Measurements from ENCODE around the gene L2HGDH.
A peak's percentile ranks its signal among the peaks of the same experiment; 100 is the strongest.

The L2HGDH gene

DNA sequence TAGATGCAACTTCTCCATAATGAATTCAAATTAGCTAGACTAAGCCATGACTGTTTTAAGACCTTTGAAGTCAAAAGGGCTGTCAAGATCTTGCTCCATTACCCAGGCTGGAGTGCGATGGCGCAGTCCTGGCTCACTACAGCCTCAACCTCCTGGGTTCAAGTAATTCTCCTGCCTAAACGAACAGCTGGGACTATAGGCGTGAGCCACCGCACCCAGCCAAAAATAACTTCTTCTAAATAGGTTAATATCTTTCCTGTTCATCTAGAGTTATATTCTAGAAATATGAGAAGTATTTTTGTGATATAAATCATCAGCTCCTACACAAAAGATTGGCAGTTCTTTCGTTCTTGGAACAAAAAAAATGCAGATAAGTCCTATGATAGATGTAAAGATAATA lies 41.1 kb downstream of the L2HGDH start:
- H3K27ac Mint-ChIP-seq, result no peak overlapping the region
- DNase-seq (ENCODE audit: low spot score in 2 of 2) (no peak), ATAC-seq (no peak)
- no peaks in the 10 kb centered on the region for H3K36me3 Mint-ChIP-seq
- H3K4me3 Mint-ChIP-seq, result no peak overlapping the region
- no peaks in the 10 kb centered on the region for H3K4me1 Mint-ChIP-seq
- H3K9me3 Mint-ChIP-seq, result no peaks in the 10 kb centered on the region

DNA sequence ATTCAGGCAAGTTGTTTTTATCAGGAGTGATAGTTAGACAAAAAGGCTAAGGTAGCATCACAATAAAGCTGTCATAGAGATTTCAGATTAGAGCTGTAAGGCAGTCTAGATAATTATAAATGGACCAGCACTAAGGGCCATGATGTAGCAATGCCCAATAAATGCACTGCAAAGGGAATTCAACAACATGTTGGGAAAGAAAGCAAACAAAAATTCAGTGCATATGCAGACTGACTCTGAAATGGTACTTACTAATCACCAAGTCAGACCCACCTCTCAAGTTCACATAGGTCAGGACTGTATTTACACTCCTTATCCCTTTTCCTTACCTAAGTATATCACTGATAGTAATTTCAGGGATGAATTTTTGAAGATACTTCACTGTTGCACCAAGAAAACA lies 47.0 kb downstream of the L2HGDH start:
- peaks cover 14% of the 10 kb centered on the region for H3K36me3 Mint-ChIP-seq
- no peaks in the 10 kb centered on the region for H3K9me3 Mint-ChIP-seq
- DNase-seq (ENCODE audit: low spot score in 2 of 2) (no peak), ATAC-seq (no peak)
- H3K27ac Mint-ChIP-seq, result no peak overlapping the region
- no peak overlapping the region for H3K4me3 Mint-ChIP-seq
- H3K4me1 Mint-ChIP-seq, result no peaks in the 10 kb centered on the region

DNA sequence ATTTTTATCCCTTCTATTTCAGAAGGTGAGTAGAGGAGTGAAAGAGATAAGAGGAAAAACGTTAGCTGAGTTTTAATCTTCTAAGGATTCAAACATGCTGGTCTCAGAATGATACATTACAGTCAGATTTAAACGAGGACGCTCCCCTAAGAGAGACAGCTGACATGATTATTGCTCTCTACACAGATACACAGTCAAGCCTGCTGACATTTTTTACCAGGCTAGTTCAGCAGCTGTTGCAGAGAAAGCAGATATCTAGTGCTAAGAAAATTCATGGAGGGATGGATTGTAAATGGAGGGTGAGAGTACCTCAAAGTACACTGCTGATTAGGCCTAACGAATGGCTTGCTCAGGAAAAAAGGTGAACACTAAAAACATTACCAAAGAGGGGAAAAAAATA lies 48.7 kb downstream of the L2HGDH start:
- DNase-seq (ENCODE audit: low spot score in 2 of 2) (no peak), ATAC-seq (no peak)
- Mint-ChIP-seq H3K36me3 (peaks cover 14% of the 10 kb centered on the region), H3K4me3 (no peak overlapping the region), H3K4me1 (no peaks in the 10 kb centered on the region), H3K9me3 (no peaks in the 10 kb centered on the region), H3K27ac (no peak overlapping the region)

DNA sequence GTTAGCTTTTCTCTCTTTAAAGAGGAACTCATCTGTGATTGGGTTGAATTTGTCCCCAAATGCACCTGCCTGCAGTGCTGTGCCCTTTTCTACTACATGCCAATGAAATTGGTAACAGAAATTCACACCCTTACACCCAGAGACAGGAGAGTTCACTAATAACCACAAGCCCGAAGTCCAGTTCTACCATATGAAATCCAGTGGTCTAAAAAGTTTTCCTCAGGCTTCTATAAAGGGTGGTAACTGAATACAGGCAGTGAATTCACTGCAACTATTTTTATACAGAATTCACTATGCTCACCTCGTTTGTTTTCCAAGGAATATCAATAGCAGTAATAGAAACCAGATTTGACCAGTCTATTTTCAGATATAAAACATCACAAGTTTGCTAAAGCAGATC lies 49.2 kb downstream of the L2HGDH start:
- Mint-ChIP-seq H3K4me3 (no peak overlapping the region), H3K9me3 (no peaks in the 10 kb centered on the region), H3K36me3 (peaks cover 14% of the 10 kb centered on the region), H3K4me1 (no peaks in the 10 kb centered on the region), H3K27ac (no peak overlapping the region)
- ATAC-seq, result no peak
- no peak for DNase-seq (ENCODE audit: low spot score in 2 of 2)

DNA sequence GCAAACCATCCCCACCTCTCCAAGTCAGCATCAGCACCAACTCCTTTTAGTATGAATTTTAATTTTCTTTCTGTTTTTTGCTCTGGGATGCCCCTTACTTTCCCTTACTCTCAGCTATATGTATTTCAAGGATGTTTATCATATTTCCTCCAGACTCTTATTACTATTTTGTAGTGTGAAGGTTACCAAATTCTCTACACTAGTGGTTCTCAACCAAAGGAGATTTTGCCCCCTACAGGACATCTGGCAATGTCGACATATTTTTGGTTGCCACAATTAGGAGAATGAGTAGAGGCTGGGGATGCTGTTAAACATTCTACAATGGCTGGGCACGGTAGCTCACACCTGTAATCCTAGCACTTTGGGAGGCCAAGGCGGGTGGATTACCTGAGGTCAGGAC lies 51.5 kb downstream of the L2HGDH start:
- H3K27ac Mint-ChIP-seq, result no peak overlapping the region
- H3K4me1 Mint-ChIP-seq, result no peaks in the 10 kb centered on the region
- no peaks in the 10 kb centered on the region for H3K9me3 Mint-ChIP-seq
- no peak for DNase-seq (ENCODE audit: low spot score in 2 of 2)
- H3K36me3 Mint-ChIP-seq, result peaks cover 14% of the 10 kb centered on the region
- no peak overlapping the region for H3K4me3 Mint-ChIP-seq
- peak; percentile 69 for ATAC-seq

DNA sequence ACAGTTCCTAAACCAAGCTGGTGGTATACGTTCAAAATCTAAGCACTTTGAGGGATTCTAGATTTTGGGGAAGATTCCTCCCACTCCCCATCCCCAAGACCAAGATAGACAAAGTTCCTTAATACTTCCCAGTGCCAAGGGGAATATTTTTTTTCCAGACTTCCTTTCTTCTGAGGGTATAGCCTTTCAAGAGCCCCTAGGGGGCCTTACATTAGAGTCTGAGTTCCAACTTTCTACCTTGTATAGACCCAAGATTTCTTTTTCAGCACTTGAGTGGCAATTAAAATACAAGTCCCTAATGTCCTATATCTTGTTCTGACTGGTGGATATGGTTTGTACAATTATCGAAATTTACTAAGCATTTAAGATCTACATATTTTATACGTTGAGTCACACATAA lies 52.0 kb downstream of the L2HGDH start:
- H3K4me1 Mint-ChIP-seq, result no peaks in the 10 kb centered on the region
- ATAC-seq (no peak), DNase-seq (ENCODE audit: low spot score in 2 of 2) (no peak)
- H3K4me3 Mint-ChIP-seq, result no peak overlapping the region
- H3K36me3 Mint-ChIP-seq, result peaks cover 14% of the 10 kb centered on the region
- H3K9me3 Mint-ChIP-seq, result no peaks in the 10 kb centered on the region
- no peak overlapping the region for H3K27ac Mint-ChIP-seq

DNA sequence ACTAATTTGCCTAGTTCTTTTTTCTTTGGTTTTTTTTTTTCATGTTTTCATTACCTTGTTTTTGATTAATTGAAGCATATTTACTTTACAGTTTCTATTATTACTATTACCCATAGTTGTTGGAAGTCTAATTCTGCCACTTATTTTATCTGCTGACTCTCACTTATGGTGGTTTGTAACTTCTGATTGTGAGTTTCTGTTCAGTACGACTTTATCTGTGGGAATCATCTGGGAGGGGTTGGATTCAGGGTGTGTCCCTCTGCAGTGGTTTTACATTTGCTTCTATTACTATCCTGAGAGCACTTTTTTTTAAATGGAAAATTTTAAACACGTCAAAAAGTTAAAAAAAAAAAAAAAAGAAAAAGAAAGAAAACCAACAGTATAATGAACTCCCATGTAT lies 54.3 kb downstream of the L2HGDH start:
- DNase-seq (ENCODE audit: low spot score in 2 of 2) (no peak), ATAC-seq (no peak)
- H3K9me3 Mint-ChIP-seq, result no peaks in the 10 kb centered on the region

DNA sequence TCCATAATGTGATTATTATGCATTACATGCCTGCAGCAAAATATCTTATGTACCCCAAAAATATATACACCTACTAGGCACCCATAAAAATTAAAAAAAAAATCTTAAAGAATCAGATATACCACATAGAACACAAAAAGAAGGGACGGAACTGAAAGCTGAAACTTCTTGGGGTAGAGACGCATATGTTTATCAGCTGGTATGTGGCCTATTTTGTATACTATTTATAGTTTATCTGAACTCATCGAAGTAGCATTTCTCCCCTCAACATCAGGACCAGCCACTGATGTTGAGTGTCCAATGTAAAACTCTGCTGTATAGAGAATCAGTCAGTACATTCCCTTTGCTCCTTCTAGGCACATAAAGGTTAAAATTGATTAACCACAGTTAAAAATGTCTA lies 57.8 kb downstream of the L2HGDH start:
- Mint-ChIP-seq H3K27ac (no peak overlapping the region), H3K36me3 (no peaks in the 10 kb centered on the region), H3K4me1 (no peaks in the 10 kb centered on the region), H3K9me3 (no peaks in the 10 kb centered on the region), H3K4me3 (no peak overlapping the region)
- ATAC-seq, result no peak
- no peak for DNase-seq (ENCODE audit: low spot score in 2 of 2)

More for the DNA sequence above, 54.3 kb downstream of the L2HGDH start:
- Mint-ChIP-seq H3K27ac (no peak overlapping the region), H3K4me3 (no peak overlapping the region), H3K36me3 (peaks cover 5% of the 10 kb centered on the region), H3K4me1 (no peaks in the 10 kb centered on the region)

DNA sequence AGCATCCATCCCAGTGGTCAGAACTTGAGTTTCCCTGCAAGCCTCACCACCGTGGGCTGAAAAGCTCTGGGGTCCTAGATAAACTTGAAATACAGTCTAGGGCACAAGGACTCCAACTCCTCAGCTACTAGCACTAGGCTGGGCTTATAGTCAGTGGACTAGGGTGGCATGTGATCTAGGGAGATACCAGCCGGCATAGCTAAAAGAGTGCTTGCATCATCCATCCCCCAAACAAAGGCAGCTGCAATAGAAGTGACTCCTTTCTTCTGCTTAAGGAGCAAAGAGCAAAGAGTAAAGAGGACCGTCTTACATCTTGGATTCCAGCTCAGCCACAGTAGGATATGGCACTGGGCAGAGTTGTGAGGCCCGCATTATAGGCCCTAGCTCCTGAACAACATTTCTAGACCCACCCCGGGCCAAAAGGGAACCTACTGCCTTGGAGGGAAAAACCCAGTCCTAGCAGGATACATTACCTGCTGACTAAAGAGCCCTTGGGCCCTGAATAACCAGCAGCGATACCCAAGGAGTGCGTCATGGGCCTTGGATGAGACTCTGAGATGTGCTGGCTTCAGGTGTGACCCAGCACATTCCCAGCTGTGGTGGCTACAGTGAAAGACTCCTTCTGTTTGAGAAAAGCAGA lies 62.8 kb downstream of the L2HGDH start:
- no peaks in the 10 kb centered on the region for H3K36me3 Mint-ChIP-seq
- ATAC-seq (no peak), DNase-seq (ENCODE audit: low spot score in 2 of 2) (no peak)
- H3K4me1 Mint-ChIP-seq, result no peaks in the 10 kb centered on the region
- no peak overlapping the region for H3K4me3 Mint-ChIP-seq
- H3K9me3 Mint-ChIP-seq, result no peaks in the 10 kb centered on the region
- H3K27ac Mint-ChIP-seq, result no peak overlapping the region

DNA sequence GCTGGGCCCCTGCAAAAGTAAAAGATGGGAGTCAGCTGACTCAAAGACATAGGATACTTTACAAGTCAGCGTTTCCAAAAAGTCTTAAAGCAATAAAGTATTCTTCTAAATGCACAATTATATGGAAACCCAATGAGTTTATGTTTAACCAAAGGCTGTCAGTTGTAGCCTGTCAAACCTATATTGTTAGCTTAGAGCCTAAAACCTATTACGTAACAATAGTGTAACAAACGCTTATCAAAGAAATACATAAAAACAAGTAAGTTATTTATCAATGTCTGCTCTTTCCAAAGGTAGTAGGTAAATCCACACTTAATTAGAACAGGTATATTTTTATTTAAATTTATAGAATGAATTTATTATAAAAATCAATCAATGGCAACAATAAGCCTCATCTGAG lies 64.8 kb downstream of the L2HGDH start:
- DNase-seq (ENCODE audit: low spot score in 2 of 2) (no peak), ATAC-seq (no peak)
- no peak overlapping the region for H3K4me3 Mint-ChIP-seq
- no peak overlapping the region for H3K27ac Mint-ChIP-seq
- no peaks in the 10 kb centered on the region for H3K4me1 Mint-ChIP-seq
- no peaks in the 10 kb centered on the region for H3K9me3 Mint-ChIP-seq
- no peaks in the 10 kb centered on the region for H3K36me3 Mint-ChIP-seq

DNA sequence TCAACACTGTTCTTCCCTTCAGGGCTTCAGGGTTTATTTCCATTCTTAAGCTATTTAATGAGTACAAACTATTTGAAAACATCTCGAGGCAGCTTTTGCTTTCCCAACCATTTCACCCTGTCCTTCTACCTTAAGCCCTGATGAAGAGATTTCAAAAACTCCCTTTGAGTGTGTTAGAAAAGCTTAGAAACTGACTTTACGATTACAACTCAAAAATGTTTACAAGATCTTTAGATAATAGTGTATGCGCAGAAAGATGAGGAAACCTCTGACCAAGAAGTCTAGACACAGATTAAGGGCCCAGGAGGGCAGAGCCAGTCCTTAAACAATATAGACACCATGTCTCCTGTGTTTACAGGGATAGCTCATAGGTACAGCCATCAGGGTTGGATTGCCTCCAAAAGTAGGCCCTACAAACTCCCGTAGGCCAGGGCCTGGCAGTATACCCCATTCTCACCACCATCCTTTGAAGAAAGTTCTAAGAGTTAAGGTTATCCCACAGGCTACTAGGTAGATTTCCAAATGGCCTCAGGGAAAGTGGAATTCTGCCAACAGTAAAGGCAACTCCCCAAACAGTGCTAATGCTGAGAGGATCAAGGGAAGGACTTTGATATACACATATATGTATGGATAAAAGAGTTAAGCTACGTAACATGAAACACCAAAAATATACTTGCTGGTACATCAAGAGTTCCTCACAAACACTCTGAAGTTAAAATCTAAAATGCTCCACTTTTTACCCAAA lies 69.3 kb downstream of the L2HGDH start:
- Mint-ChIP-seq H3K4me3 (no peak overlapping the region), H3K9me3 (no peaks in the 10 kb centered on the region), H3K27ac (no peak overlapping the region), H3K4me1 (no peaks in the 10 kb centered on the region), H3K36me3 (no peaks in the 10 kb centered on the region)
- DNase-seq (ENCODE audit: low spot score in 2 of 2), result no peak
- no peak for ATAC-seq

DNA sequence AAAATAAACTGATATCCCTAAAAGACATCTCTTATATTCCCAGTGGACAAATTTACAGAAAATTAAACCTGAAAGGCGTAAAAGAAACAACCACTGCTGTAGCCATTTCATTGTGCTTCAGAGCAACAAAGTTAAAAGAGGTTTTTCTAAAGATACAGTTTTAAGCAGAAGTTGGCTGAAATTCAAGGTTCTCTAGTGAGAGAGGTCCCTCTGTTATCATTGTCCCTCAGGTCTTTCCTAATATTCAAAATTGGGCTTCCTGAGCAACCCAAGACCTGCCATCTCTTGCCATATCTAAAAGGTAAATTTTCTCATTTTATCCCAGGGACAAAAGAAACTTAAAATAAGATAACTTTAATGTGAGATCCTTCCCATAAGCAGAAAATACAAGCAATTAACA lies 69.9 kb downstream of the L2HGDH start:
- no peak for DNase-seq (ENCODE audit: low spot score in 2 of 2)
- no peaks in the 10 kb centered on the region for H3K36me3 Mint-ChIP-seq
- ATAC-seq, result no peak
- H3K4me1 Mint-ChIP-seq, result no peaks in the 10 kb centered on the region
- H3K27ac Mint-ChIP-seq, result no peak overlapping the region
- no peaks in the 10 kb centered on the region for H3K9me3 Mint-ChIP-seq
- no peak overlapping the region for H3K4me3 Mint-ChIP-seq

DNA sequence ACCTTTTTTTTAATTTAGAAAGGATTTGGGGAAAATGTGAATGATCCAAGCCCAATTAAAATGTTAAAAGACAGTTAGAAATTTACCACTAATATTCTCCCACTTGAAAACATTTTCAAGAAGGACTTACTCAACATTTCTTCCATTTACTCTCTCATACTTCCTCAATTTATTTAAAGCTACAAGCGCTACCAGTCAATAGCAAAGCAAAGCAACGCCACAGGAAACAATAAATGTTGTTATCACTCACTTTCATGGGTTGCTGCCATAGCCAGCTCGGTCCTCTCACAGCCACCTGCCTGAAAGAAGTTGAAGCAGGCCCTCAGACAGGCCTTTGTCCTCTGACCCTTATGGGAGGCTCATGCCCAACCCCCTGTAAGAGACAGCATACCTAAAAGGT lies 74.6 kb downstream of the L2HGDH start:
- ATAC-seq (no peak), DNase-seq (ENCODE audit: low spot score in 2 of 2) (no peak)
- H3K4me3 Mint-ChIP-seq, result no peak overlapping the region
- H3K36me3 Mint-ChIP-seq, result peaks cover 8% of the 10 kb centered on the region
- peaks cover 8% of the 10 kb centered on the region for H3K4me1 Mint-ChIP-seq
- H3K9me3 Mint-ChIP-seq, result no peaks in the 10 kb centered on the region
- H3K27ac Mint-ChIP-seq, result no peak overlapping the region

DNA sequence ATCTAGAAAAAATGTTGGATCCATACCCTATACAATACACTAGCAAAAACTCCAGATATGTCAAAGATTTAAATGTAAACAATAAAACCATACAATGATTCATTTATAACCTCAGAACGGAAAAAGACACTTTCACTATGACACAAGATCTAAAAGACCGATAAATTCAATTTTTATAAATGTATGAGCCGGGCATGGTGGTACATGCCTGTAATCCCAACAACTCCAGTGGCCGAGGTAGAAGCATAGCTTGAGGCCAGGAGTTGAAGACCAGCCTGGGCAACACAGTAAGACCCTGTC lies 78.1 kb downstream of the L2HGDH start:
- H3K9me3 Mint-ChIP-seq, result no peaks in the 10 kb centered on the region
- peak overlapping the region; percentile 89 for H3K27ac Mint-ChIP-seq
- H3K4me1 Mint-ChIP-seq, result peaks cover 14% of the 10 kb centered on the region
- H3K4me3 Mint-ChIP-seq, result peak overlapping the region; percentile 43
- ATAC-seq, result peak; percentile 35
- DNase-seq (ENCODE audit: low spot score in 2 of 2), result no peak
- H3K36me3 Mint-ChIP-seq, result peaks cover 16% of the 10 kb centered on the region

DNA sequence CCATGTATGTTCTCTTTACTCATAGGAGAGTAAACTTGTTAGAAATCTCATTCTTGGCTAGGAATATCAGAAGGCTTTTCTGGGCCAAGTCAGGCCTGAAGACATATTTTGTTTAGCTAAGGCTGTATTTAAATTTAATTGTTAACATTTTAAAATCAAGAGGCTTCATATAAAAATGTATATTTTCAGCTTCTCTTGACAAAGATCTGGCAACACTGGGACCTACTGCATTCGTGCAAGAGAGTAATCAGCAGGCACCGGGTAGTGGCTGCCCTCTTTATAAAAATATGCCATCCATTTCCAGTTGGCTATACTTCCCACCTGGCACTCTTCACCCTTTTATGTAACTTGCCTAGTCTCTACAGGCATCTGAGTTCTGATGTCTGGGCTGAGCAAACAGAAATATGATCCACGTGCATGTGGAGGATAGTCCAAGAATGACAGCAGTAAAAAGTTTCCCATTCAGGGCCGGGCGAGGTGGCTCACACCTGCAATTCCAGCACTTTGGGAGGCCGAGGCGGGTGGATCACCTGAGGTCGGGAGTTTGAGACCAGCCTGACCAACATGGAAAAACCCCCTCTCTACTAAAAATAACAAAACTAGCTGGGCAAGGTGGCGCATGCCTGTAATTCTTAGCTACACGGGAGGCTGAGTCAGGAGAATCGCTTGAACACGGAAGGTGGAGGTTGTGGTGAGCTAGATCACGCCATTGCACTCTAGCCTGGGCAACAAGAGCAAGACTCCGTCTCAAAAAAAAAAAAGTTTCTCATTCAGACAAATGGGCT lies 78.7 kb downstream of the L2HGDH start:
- ATAC-seq (no peak), DNase-seq (ENCODE audit: low spot score in 2 of 2) (peak in 1 of 2 donors; percentile 66)
- Mint-ChIP-seq H3K36me3 (peaks cover 16% of the 10 kb centered on the region), H3K27ac (peak overlapping the region; percentile 89), H3K4me1 (peaks cover 19% of the 10 kb centered on the region), H3K9me3 (no peaks in the 10 kb centered on the region), H3K4me3 (peak overlapping the region; percentile 43)

DNA sequence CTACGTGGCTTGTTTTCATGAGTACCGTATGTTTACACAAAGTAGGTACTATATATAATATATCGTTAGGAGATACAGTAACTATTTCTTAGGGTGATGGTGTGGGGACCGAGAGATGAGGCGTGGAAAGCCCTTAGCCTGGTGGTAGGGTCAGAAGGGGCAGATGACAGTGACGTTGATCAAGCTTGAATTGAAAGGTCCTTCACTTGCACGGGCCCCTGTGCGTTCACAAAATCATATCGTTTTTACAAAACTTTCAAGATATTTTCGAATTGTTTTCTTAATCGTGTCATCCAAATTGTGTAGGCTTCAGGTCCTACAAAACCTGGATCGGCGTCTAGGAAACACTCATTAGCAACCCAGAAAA lies 79.8 kb downstream of the L2HGDH start:
- no peak for ATAC-seq
- Mint-ChIP-seq H3K27ac (peak overlapping the region; percentile 43), H3K9me3 (no peaks in the 10 kb centered on the region), H3K4me1 (peaks cover 19% of the 10 kb centered on the region), H3K36me3 (peaks cover 16% of the 10 kb centered on the region), H3K4me3 (peak overlapping the region; percentile 79)
- no peak for DNase-seq (ENCODE audit: low spot score in 2 of 2)

Data from stimulated activated effector memory CD8-positive, alpha-beta T cell treated with anti-CD3 and anti-CD28 coated beads, Interleukin-12 subunit alpha, Interleukin-12 subunit beta, amount 100 ng/mL, for 72 hours (primary cell).